IMR-90 (cell line): ENCODE results near the gene CDK6.
"Not testable (repeated sequence)": the region's sequence is repeated elsewhere in the genome, so short reads cannot be mapped to it uniquely, and the experiment has no call there.

Experiments
- BHLHE40 ChIP-seq: fragments of 150-350 bp; IDR thresholded peaks from 2 replicates; pipeline ENCODE4 v1.6.1; 2016; ENCODE audit warnings: mild to moderate bottlenecking, low read depth, low read length
- CEBPB ChIP-seq: IDR thresholded peaks from 2 replicates; pipeline ENCODE4 v1.6.1; 2012; ENCODE audit warnings: low read depth, low read length, improper control_type of control experiment
- CHD1 ChIP-seq: IDR thresholded peaks from 2 replicates; pipeline ENCODE4 v1.6.1; 2012; ENCODE audit warnings: low read depth, low read length, improper control_type of control experiment
- FOS ChIP-seq: fragments of 150-350 bp; IDR thresholded peaks from 2 replicates; pipeline ENCODE4 v1.6.1; 2016; ENCODE audit warnings: low read depth, low read length
- MAZ ChIP-seq: IDR thresholded peaks from 2 replicates; pipeline ENCODE4 v1.6.1; 2012; ENCODE audit warnings: low read depth, mild to moderate bottlenecking, low read length, improper control_type of control experiment, moderate library complexity, borderline replicate concordance
- MXI1 ChIP-seq: IDR thresholded peaks from 2 replicates; pipeline ENCODE4 v1.6.1; 2012; ENCODE audit warnings: low read depth, mild to moderate bottlenecking, low read length, moderate library complexity, borderline replicate concordance
- NFE2L2 ChIP-seq: fragments of 150-350 bp; IDR thresholded peaks from 2 replicates; pipeline ENCODE4 v1.6.1; 2016; ENCODE audit warnings: low read depth, mild to moderate bottlenecking, low read length
- POLR2A ChIP-seq: IDR thresholded peaks from 2 replicates; pipeline ENCODE4 v1.6.1; 2012; ENCODE audit warnings: mild to moderate bottlenecking, low read depth, low read length
- RAD21 ChIP-seq: IDR thresholded peaks from 2 replicates; pipeline ENCODE4 v1.6.1; 2012; ENCODE audit warnings: low read length, improper control_type of control experiment
- RFX5 ChIP-seq: IDR thresholded peaks from 2 replicates; pipeline ENCODE4 v1.8.0; 2012; ENCODE audit warnings: low read depth, mild to moderate bottlenecking, low read length, moderate library complexity
- SMC3 ChIP-seq: fragments of 150-350 bp; IDR thresholded peaks from 2 replicates; pipeline ENCODE4 v1.6.1; 2016; ENCODE audit warnings: low read depth, mild to moderate bottlenecking, antibody characterized with exemption, low read length, moderate library complexity
- TF ChIP-seq, protein P1 (sequence below): conservative IDR thresholded peaks from 2 replicates; pipeline ENCODE4 v1.5.1; 2012; ENCODE audit warnings: mild to moderate bottlenecking, low read depth, low read length, improper control_type of control experiment
- TF ChIP-seq, protein P2 (sequence below): fragments of 150-350 bp; IDR thresholded peaks from 2 replicates; pipeline ENCODE4 v1.6.1; 2017; ENCODE audit warnings: mild to moderate bottlenecking, antibody characterized with exemption, low read length, low read depth

DNA sequence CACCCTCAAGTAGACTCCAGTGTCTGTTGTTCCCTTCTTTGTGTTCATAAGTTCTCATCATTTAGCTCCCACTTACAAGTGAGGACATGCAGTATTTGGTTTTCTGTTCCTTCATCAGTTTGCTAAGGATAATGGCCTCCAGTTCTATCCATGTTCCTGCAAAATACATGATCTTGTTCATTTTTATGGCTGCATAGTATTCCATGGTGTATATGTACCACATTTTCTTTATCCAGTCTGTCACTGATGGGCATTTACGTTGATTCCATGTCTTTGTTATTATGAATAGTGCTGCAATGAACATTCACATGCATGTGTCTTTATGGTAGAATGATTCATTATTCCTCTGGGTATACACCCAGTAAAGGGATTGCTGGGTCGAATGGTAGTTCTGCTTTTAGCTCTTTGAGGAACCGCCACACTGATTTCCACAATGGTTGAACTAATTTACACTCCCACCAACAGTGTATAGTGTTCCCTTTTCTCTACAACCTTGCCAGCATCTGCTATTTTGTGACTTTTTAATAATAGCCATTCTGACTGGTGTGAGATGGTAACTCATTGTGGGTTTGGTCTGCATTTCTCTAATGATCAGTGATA is 79.0 kb downstream of the CDK6 start:
- not testable (repeated sequence) for TF ChIP-seq POLR2A, SMC3, FOS, RAD21, CHD1, RFX5, MXI1, CEBPB, NFE2L2, BHLHE40, MAZ
- TF ChIP-seq, protein P1, sequence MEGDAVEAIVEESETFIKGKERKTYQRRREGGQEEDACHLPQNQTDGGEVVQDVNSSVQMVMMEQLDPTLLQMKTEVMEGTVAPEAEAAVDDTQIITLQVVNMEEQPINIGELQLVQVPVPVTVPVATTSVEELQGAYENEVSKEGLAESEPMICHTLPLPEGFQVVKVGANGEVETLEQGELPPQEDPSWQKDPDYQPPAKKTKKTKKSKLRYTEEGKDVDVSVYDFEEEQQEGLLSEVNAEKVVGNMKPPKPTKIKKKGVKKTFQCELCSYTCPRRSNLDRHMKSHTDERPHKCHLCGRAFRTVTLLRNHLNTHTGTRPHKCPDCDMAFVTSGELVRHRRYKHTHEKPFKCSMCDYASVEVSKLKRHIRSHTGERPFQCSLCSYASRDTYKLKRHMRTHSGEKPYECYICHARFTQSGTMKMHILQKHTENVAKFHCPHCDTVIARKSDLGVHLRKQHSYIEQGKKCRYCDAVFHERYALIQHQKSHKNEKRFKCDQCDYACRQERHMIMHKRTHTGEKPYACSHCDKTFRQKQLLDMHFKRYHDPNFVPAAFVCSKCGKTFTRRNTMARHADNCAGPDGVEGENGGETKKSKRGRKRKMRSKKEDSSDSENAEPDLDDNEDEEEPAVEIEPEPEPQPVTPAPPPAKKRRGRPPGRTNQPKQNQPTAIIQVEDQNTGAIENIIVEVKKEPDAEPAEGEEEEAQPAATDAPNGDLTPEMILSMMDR: not testable (repeated sequence)
- TF ChIP-seq, protein P2, sequence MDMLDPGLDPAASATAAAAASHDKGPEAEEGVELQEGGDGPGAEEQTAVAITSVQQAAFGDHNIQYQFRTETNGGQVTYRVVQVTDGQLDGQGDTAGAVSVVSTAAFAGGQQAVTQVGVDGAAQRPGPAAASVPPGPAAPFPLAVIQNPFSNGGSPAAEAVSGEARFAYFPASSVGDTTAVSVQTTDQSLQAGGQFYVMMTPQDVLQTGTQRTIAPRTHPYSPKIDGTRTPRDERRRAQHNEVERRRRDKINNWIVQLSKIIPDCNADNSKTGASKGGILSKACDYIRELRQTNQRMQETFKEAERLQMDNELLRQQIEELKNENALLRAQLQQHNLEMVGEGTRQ: not testable (repeated sequence)
